ENCODE data around the gene SDK1. TPM values are rescaled to one million over a fixed set of nuclear protein-coding genes. Genes with fewer than 3 reads are reported as not detected.

The SDK1 gene
- total RNA-seq, 1 experiment from 2014 or later, result 7.1 TPM

GRCh38 chr7:3887096-3887690, 586.1 kb downstream of the SDK1 start:
- H3K36me3 ChIP-seq (ENCODE audit: control insufficient read depth, insufficient read depth, low read length), result no peaks in the 10 kb centered on the region
- ChIA-PET CTCF (no interaction called here), POLR2A (no interaction called here)
- Mint-ChIP-seq H3K27ac (ENCODE audit: unreplicated experiment) (no peak overlapping the region), H3K27me3 (ENCODE audit: insufficient read depth, unreplicated experiment) (no peaks in the 10 kb centered on the region), H3K4me3 (ENCODE audit: unreplicated experiment) (no peak overlapping the region), H3K4me1 (ENCODE audit: low read depth, unreplicated experiment) (no peaks in the 10 kb centered on the region), H3K36me3 (ENCODE audit: insufficient read depth, unreplicated experiment) (no peaks in the 10 kb centered on the region), H3K9me3 (ENCODE audit: unreplicated experiment) (no peaks in the 10 kb centered on the region)
- no peaks in the 10 kb centered on the region for H3K4me1 ChIP-seq
- intact Hi-C loops (cut with micrococcal nuclease; ENCODE audit: unreplicated experiment), result no loop called here
- DNase-seq, result no peak
- H3K27me3 ChIP-seq (replicated peaks; ENCODE audit: control insufficient read depth, insufficient read depth, low read length), result no peaks in the 10 kb centered on the region
- no peak overlapping the region for H3K4me3 ChIP-seq (ENCODE audit: low read depth, low read length)
- no TSS peak for BruUV-seq (replicated peaks)
- H3K9me3 ChIP-seq, result no peaks in the 10 kb centered on the region
- TF ChIP-seq CTCF (IDR thresholded peaks at IDR 0.05; ENCODE audit: insufficient read depth in 1 of 2, low read depth in 1 of 2, low read length in 1 of 2, severe bottlenecking in 1 of 2, unreplicated experiment in 1 of 2), result no peak

- DNase-seq, result no peak
- H3K4me1 Mint-ChIP-seq (ENCODE audit: low read depth, unreplicated experiment), result no peaks in the 10 kb centered on the region
- Histone ChIP-seq H3K36me3 (ENCODE audit: control insufficient read depth, insufficient read depth, low read length) (no peaks in the 10 kb centered on the region), H3K4me1 (no peaks in the 10 kb centered on the region), H3K27me3 (replicated peaks; ENCODE audit: control insufficient read depth, insufficient read depth, low read length) (no peaks in the 10 kb centered on the region), H3K4me3 (ENCODE audit: low read depth, low read length) (no peak overlapping the region), H3K9me3 (no peaks in the 10 kb centered on the region)
- no peaks in the 10 kb centered on the region for H3K9me3 Mint-ChIP-seq (ENCODE audit: unreplicated experiment)
- H3K27me3 Mint-ChIP-seq (ENCODE audit: insufficient read depth, unreplicated experiment), result no peaks in the 10 kb centered on the region
- no peak for TF ChIP-seq CTCF (IDR thresholded peaks at IDR 0.05; ENCODE audit: insufficient read depth in 1 of 2, low read depth in 1 of 2, low read length in 1 of 2, severe bottlenecking in 1 of 2, unreplicated experiment in 1 of 2)
- ChIA-PET POLR2A (no interaction called here), CTCF (no interaction called here)
- no TSS peak for BruUV-seq (replicated peaks)
- no peaks in the 10 kb centered on the region for H3K36me3 Mint-ChIP-seq (ENCODE audit: insufficient read depth, unreplicated experiment)
- no peak overlapping the region for H3K27ac Mint-ChIP-seq (ENCODE audit: unreplicated experiment)
- H3K4me3 Mint-ChIP-seq (ENCODE audit: unreplicated experiment), result no peak overlapping the region
- intact Hi-C loops (cut with micrococcal nuclease; ENCODE audit: unreplicated experiment), result no loop called here
Observed at GRCh38 chr7:3888096-3888495, 587.0 kb downstream of the SDK1 start.

GRCh38 chr7:3892157-3892556, 591.1 kb downstream of the SDK1 start:
- no peaks in the 10 kb centered on the region for H3K9me3 Mint-ChIP-seq (ENCODE audit: unreplicated experiment)
- POLR2A ChIA-PET, result no interaction called here
- no peak for TF ChIP-seq CTCF (IDR thresholded peaks at IDR 0.05; ENCODE audit: insufficient read depth in 1 of 2, low read depth in 1 of 2, low read length in 1 of 2, severe bottlenecking in 1 of 2, unreplicated experiment in 1 of 2)
- CTCF ChIA-PET, result no interaction called here
- Histone ChIP-seq H3K4me3 (ENCODE audit: low read depth, low read length) (no peak overlapping the region), H3K27me3 (replicated peaks; ENCODE audit: control insufficient read depth, insufficient read depth, low read length) (no peaks in the 10 kb centered on the region), H3K4me1 (no peaks in the 10 kb centered on the region), H3K9me3 (no peaks in the 10 kb centered on the region), H3K36me3 (ENCODE audit: control insufficient read depth, insufficient read depth, low read length) (no peaks in the 10 kb centered on the region)
- no peak overlapping the region for H3K4me3 Mint-ChIP-seq (ENCODE audit: unreplicated experiment)
- H3K36me3 Mint-ChIP-seq (ENCODE audit: insufficient read depth, unreplicated experiment), result no peaks in the 10 kb centered on the region
- intact Hi-C loops (cut with micrococcal nuclease; ENCODE audit: unreplicated experiment), result no loop called here
- no peaks in the 10 kb centered on the region for H3K4me1 Mint-ChIP-seq (ENCODE audit: low read depth, unreplicated experiment)
- H3K27me3 Mint-ChIP-seq (ENCODE audit: insufficient read depth, unreplicated experiment), result no peaks in the 10 kb centered on the region
- no peak for DNase-seq
- no TSS peak for BruUV-seq (replicated peaks)
- no peak overlapping the region for H3K27ac Mint-ChIP-seq (ENCODE audit: unreplicated experiment)

All from Caco-2 (cell line).